HepG2 (cell line): Measurements from ENCODE around the gene MAMSTR. TPM values are rescaled to one million over a fixed set of nuclear protein-coding genes. Genes with fewer than 3 reads are reported as not detected.

Experiments
- ATF7 ChIP-seq, 2 experiments: fragments of 450-650 bp in 1 of 2; sonication (generic) in 1 of 2; formaldehyde crosslinking in 1 of 2; IDR thresholded peaks; 2 replicates each; pipeline versions ENCODE4 v1.4.0 to v1.6.1; 2016 to 2020; ENCODE audit warnings: antibody characterized with exemption in 1 of 2, mild to moderate bottlenecking in 1 of 2, missing genetic modification reagents in 1 of 2
- EED ChIP-seq: sonication (generic); formaldehyde crosslinking; IDR thresholded peaks from 2 replicates; pipeline ENCODE4 v1.5.0; 2020; ENCODE audit warnings: mild to moderate bottlenecking, missing genetic modification reagents
- ETV5 ChIP-seq: IDR thresholded peaks from 2 replicates; pipeline ENCODE4 v1.6.1; 2018; ENCODE audit warnings: missing biosample characterization, missing genetic modification reagents, inconsistent platforms, borderline replicate concordance
- KLF15 ChIP-seq: sonication (generic); formaldehyde crosslinking; IDR thresholded peaks from 2 replicates; pipeline ENCODE4 v1.8.1; 2023; ENCODE audit warnings: borderline replicate concordance, mild to moderate bottlenecking, inconsistent platforms, missing genetic modification reagents, mixed read lengths
- NFE2L2 ChIP-seq: fragments of 150-350 bp; IDR thresholded peaks from 2 replicates; pipeline ENCODE4 v1.6.1; 2014; ENCODE audit warnings: low read length
- THAP11 ChIP-seq: IDR thresholded peaks from 2 replicates; pipeline ENCODE4 v1.6.1; 2016; ENCODE audit warnings: missing biosample characterization, missing genetic modification reagents
- ZNF20 ChIP-seq: sonication (generic); formaldehyde crosslinking; IDR thresholded peaks from 2 replicates; pipeline ENCODE4 v1.4.0; 2020; ENCODE audit warnings: mild to moderate bottlenecking, moderate library complexity, missing genetic modification reagents
- ZNF317 ChIP-seq: sonication (generic); formaldehyde crosslinking; IDR thresholded peaks from 2 replicates; pipeline ENCODE4 v1.5.0; 2020; ENCODE audit warnings: mild to moderate bottlenecking, missing genetic modification reagents
- ZNF329 ChIP-seq: sonication (generic); formaldehyde crosslinking; IDR thresholded peaks from 2 replicates; pipeline ENCODE4 v1.9.0; 2021; ENCODE audit warnings: low read depth, mild to moderate bottlenecking, missing genetic modification reagents
- ZNF672 ChIP-seq: sonication (generic); formaldehyde crosslinking; IDR thresholded peaks from 2 replicates; pipeline ENCODE4 v1.8.1; 2022; ENCODE audit warnings: missing genetic modification reagents
- ZNF737 ChIP-seq: sonication (generic); formaldehyde crosslinking; IDR thresholded peaks from 2 replicates; pipeline ENCODE4 v1.5.0; 2020; ENCODE audit warnings: missing genetic modification reagents, mild to moderate bottlenecking, borderline replicate concordance
- polyA plus RNA-seq, 8 experiments: library from polyadenylated mRNA; depleted of rRNA in 3 of 8; stranded (reverse) in 7 of 8; unstranded in 1 of 8; fragments of >200 nt; fragmentation: Illumina TruSeq in 4 of 8; extraction: Trizol in 4 of 8; gene quantifications; 2 replicates each; pipeline versions ENCODE4 v1.2.1 to v1.2.3, GENCODE V29; 2011 to 2016; ENCODE audit warnings: low read depth in 4 of 8, missing spikeins in 1 of 8, mixed read lengths in 1 of 8; ENCODE audit not compliant: insufficient read depth in 1 of 8
- total RNA-seq, 5 experiments: library from RNA; depleted of rRNA; stranded (reverse); fragments of >200 nt; fragmentation: Illumina TruSeq; extraction: Trizol; gene quantifications; 2 replicates each; pipeline ENCODE4 v1.2.3, GENCODE V29; 2016; ENCODE audit warnings: low read depth in 1 of 5
- TF ChIP-seq, protein P1 (sequence below): sonication (generic); formaldehyde crosslinking; IDR thresholded peaks from 2 replicates; pipeline ENCODE4 v1.5.1; 2020; ENCODE audit warnings: mild to moderate bottlenecking, missing genetic modification reagents, moderate library complexity
- TF ChIP-seq, protein P2 (sequence below), 2 experiments: sonication (generic) in 1 of 2; formaldehyde crosslinking in 1 of 2; IDR thresholded peaks; 2 replicates each; pipeline versions ENCODE4 v1.6.1 to v1.9.0; 2014 to 2022; ENCODE audit warnings: antibody characterized with exemption in 1 of 2, borderline replicate concordance in 1 of 2, inconsistent platforms in 1 of 2, low read depth in 1 of 2, missing genetic modification reagents in 1 of 2
- TF ChIP-seq, protein P3 (sequence below): sonication (generic); formaldehyde crosslinking; IDR thresholded peaks from 2 replicates; pipeline ENCODE4 v1.5.1; 2020; ENCODE audit warnings: missing genetic modification reagents, mild to moderate bottlenecking, borderline replicate concordance
- TF ChIP-seq, protein P4 (sequence below): sonication (generic); formaldehyde crosslinking; IDR thresholded peaks from 2 replicates; pipeline ENCODE4 v1.4.0; 2020; ENCODE audit warnings: mild to moderate bottlenecking, missing genetic modification reagents

Gene MAMSTR
- total and polyA plus RNA-seq, 2 of the 13 experiments (the other 11 are each of a cell fraction or from before 2014, with no cell fraction given), result 2.2 to 2.4 TPM

DNA sequence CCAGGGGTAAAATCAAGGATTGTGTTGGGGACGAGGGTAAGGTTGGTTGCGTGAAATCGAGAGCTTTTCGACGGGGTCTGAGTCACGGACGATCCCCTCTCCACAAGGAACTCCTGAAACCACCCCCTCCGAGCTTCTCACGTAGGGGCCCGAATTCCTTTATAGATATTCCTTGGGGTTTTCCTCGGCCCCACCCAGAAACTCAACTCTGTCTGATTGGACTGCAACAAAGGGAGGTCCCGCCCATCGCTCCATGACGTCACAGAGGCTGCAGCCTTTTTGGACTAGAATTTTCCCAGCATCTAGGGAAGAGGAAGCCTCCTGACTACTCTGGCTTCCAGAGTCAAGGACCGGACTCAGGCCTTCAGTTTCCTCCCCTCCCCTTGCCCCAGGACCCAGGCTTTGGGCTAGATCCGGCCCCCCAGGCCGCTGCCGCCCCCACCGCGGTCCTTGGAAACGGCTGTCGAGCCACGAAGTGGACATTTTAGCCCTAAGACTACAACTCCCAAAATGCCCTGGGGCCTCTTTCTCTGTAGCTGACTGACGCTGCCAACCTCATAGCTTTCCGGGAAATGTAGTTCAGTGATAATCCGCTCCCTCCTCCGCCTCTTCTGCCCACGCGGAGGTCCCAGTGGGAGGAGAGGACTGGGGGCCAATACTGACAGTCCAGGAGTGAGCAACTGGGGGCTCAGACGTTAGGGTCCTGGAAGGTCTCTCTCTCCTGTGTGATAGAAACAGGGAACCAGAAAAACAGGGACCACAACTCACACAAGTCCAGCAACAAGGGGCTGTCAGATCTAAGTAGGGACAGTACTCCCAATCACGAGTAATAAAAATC is 27.4 kb upstream of the MAMSTR start, which contains the start of gene IZUMO1 (continued):
- TF ChIP-seq, protein P1, sequence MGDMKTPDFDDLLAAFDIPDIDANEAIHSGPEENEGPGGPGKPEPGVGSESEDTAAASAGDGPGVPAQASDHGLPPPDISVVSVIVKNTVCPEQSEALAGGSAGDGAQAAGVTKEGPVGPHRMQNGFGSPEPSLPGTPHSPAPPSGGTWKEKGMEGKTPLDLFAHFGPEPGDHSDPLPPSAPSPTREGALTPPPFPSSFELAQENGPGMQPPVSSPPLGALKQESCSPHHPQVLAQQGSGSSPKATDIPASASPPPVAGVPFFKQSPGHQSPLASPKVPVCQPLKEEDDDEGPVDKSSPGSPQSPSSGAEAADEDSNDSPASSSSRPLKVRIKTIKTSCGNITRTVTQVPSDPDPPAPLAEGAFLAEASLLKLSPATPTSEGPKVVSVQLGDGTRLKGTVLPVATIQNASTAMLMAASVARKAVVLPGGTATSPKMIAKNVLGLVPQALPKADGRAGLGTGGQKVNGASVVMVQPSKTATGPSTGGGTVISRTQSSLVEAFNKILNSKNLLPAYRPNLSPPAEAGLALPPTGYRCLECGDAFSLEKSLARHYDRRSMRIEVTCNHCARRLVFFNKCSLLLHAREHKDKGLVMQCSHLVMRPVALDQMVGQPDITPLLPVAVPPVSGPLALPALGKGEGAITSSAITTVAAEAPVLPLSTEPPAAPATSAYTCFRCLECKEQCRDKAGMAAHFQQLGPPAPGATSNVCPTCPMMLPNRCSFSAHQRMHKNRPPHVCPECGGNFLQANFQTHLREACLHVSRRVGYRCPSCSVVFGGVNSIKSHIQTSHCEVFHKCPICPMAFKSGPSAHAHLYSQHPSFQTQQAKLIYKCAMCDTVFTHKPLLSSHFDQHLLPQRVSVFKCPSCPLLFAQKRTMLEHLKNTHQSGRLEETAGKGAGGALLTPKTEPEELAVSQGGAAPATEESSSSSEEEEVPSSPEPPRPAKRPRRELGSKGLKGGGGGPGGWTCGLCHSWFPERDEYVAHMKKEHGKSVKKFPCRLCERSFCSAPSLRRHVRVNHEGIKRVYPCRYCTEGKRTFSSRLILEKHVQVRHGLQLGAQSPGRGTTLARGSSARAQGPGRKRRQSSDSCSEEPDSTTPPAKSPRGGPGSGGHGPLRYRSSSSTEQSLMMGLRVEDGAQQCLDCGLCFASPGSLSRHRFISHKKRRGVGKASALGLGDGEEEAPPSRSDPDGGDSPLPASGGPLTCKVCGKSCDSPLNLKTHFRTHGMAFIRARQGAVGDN (CRISPR knock-in tag), result peak; percentile 31
- TF ChIP-seq, protein P2, sequence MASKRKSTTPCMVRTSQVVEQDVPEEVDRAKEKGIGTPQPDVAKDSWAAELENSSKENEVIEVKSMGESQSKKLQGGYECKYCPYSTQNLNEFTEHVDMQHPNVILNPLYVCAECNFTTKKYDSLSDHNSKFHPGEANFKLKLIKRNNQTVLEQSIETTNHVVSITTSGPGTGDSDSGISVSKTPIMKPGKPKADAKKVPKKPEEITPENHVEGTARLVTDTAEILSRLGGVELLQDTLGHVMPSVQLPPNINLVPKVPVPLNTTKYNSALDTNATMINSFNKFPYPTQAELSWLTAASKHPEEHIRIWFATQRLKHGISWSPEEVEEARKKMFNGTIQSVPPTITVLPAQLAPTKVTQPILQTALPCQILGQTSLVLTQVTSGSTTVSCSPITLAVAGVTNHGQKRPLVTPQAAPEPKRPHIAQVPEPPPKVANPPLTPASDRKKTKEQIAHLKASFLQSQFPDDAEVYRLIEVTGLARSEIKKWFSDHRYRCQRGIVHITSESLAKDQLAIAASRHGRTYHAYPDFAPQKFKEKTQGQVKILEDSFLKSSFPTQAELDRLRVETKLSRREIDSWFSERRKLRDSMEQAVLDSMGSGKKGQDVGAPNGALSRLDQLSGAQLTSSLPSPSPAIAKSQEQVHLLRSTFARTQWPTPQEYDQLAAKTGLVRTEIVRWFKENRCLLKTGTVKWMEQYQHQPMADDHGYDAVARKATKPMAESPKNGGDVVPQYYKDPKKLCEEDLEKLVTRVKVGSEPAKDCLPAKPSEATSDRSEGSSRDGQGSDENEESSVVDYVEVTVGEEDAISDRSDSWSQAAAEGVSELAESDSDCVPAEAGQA (IDR thresholded peaks at IDR 0.05; ENCODE audit: low read depth), result no peak
- TF ChIP-seq, protein P2 (CRISPR knock-in tag; IDR thresholded peaks at IDR 0.05; ENCODE audit: borderline replicate concordance), result no peak
- TF ChIP-seq ATF7 (IDR thresholded peaks at IDR 0.05) (peak; percentile 79), ATF7 (CRISPR knock-in tag; IDR thresholded peaks at IDR 0.05) (no peak), ZNF317 (no peak), ZNF672 (CRISPR knock-in tag) (no peak), ETV5 (CRISPR knock-in tag) (no peak), ZNF329 (CRISPR knock-in tag) (no peak), EED (CRISPR knock-in tag) (no peak), THAP11 (CRISPR knock-in tag) (peak; percentile 99), ZNF20 (CRISPR knock-in tag) (no peak), ZNF737 (CRISPR knock-in tag) (no peak), KLF15 (CRISPR knock-in tag) (no peak), NFE2L2 (no peak)
- TF ChIP-seq, protein P3, sequence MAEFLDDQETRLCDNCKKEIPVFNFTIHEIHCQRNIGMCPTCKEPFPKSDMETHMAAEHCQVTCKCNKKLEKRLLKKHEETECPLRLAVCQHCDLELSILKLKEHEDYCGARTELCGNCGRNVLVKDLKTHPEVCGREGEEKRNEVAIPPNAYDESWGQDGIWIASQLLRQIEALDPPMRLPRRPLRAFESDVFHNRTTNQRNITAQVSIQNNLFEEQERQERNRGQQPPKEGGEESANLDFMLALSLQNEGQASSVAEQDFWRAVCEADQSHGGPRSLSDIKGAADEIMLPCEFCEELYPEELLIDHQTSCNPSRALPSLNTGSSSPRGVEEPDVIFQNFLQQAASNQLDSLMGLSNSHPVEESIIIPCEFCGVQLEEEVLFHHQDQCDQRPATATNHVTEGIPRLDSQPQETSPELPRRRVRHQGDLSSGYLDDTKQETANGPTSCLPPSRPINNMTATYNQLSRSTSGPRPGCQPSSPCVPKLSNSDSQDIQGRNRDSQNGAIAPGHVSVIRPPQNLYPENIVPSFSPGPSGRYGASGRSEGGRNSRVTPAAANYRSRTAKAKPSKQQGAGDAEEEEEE (CRISPR knock-in tag), result no peak
- TF ChIP-seq, protein P4, sequence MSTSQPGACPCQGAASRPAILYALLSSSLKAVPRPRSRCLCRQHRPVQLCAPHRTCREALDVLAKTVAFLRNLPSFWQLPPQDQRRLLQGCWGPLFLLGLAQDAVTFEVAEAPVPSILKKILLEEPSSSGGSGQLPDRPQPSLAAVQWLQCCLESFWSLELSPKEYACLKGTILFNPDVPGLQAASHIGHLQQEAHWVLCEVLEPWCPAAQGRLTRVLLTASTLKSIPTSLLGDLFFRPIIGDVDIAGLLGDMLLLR (CRISPR knock-in tag), result no peak
